HG02840 (cell line): ENCODE measurements around the gene KSR2.
"Not testable (repeated sequence)": the region's sequence is repeated elsewhere in the genome, so short reads cannot be mapped to it uniquely, and the experiment has no call there.

Source experiments
- ATAC-seq: cut with Tn5 transposase; IDR thresholded peaks from one replicate; pipeline ENCODE4 v1.9.1; 2021; ENCODE audit warnings: mild to moderate bottlenecking, moderate library complexity, moderate number of reproducible peaks; ENCODE audit not compliant: unreplicated experiment, low FRiP score

The KSR2 gene

GRCh38 chr12:117860787-117861290 is 108.0 kb downstream of the KSR2 start:
- ATAC-seq: not testable (repeated sequence)

DNA sequence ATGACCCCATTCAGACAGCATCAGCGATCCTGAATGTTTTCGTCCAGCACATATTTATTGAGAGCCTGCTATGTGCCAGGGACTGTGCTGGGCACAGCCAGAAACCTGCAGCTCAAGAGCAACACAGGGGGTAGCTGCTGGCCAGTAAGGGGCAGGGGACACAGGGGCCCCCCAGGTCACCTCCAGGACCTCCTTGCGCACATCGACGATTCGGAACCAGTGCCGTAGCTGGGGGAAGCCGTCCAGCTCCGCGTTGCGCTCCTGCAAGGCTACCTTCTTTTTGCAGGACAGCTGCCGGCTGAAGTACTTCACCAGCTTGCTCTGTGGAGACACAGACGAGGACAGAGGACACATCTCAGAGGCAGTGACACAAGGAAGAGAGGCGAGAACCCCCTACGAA is 108.7 kb downstream of the KSR2 start:
- no peak for ATAC-seq

GRCh38 chr12:117857632-117858612 is 110.9 kb downstream of the KSR2 start:
- no peak for ATAC-seq

DNA sequence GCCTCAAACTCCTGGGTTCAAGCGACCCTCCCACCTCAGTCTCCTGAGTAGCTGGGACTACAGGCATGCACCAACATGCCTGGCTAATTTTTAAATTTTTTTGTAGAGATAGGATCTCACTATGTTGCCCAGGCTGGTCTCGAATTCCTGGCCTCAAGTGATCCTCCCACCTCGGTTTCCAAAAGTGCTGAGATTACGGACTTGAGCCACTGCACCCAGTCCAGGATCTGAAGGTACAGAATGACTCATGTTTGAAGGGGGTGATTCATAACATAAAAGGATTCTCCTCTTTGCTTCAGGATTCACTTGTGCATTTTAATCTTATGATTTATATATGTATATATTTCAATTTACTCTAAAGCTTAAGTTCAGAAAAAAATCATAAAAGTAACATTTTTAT is 111.7 kb downstream of the KSR2 start:
- not testable (repeated sequence) for ATAC-seq

DNA sequence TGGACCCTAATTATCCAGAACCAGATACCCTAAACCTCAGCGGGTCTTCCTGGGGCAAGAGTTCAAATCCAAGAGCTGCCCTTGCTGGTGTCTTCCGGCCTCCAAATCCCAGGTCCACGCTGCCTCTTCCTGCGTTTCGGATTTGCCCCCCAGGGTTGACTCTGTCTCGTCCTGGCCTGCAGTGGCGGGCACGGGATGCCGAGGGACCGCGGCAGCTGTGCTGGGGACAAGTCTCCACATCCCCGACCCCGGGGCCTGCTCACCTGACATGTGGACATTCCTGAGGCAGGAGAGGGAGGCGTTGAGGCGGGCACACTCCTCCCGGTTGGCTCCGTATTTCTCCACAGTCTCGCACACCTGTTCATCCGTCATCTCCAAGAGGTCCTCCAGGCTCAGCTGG is 113.6 kb downstream of the KSR2 start:
- no peak for ATAC-seq

DNA sequence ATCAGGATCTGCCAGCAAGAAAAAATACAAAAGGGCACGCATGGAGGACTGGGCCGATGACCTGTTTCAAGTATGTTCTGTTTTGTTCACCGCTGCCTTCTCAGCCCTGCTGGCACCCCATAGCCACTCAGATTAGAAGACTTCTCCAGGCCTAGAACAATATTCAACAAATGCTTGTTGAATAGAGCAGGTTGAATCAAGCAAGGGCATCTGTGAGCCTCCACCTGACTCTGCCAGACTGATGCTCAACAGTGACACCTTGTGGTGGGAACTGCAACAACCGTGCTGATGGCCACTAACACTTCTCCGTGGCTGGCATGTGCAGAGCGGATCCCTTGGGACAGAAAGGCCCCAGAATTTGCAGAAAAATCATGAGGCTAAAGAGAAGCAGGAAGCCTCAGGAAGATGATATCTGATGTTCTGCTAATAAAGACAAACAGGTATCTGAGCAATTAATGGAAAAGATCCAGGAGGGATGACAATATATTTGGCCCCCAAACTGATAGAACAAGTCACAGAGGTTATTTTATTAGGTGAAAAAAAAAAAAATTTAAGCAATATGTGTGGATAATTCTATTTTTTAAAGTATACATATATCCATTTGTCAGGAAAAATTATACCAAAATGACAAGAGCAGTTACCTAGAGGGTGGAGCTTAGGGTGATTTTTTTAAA is 114.3 kb downstream of the KSR2 start:
- ATAC-seq: no peak

- ATAC-seq: no peak
Observed at GRCh38 chr12:117853600-117853999, 115.2 kb downstream of the KSR2 start.

DNA sequence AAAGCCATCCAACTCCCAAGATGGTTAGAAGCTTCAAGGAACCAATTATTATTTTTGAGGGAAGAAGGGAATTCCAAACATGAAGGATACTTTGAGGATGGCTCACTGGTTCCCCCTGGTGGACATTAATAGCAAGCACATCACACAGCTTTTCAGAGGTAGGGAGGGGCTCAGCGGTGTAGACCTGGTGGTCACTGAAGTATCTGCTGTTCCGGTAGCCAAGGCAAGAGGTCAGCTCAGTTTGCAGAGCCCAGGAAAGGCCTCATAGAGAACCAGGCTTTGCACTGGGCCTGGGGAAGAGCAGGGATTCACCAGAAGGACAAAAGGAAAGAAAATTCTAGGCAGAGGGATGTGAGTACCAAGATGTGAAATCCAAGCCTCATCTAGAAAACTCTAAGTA is 118.7 kb downstream of the KSR2 start:
- ATAC-seq: no peak

GRCh38 chr12:117847371-117847770 is 121.4 kb downstream of the KSR2 start:
- ATAC-seq: no peak

DNA sequence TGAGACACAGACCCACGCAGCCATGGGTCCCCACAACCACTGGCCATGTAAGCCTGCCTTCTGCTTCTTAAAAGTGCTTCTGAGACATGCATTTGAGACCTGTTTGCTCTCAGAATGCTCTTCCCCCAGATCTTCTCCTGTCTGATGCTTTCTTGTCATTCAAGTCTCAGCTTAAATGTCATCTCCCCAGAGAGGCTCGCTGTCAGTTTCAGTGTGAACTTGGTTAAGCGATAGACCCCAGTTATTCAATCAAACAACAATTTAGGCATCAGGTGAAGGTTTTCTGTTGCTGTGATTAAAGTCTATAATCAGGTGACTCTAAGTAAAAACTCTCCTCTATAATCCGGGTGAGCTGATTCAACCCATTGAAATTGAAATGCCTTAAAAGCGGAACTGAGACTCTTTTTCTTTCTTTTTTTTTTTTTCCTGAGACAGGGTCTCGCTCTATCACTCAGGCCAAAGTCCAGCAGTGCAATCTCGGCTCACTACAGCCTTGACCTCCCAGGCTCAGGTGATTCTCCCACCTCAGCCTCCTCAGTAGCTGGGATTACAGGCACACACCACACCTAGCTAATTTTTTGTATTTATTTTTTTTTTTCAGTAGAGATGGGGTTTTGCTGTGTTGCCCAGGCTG is 123.4 kb downstream of the KSR2 start:
- no peak for ATAC-seq

DNA sequence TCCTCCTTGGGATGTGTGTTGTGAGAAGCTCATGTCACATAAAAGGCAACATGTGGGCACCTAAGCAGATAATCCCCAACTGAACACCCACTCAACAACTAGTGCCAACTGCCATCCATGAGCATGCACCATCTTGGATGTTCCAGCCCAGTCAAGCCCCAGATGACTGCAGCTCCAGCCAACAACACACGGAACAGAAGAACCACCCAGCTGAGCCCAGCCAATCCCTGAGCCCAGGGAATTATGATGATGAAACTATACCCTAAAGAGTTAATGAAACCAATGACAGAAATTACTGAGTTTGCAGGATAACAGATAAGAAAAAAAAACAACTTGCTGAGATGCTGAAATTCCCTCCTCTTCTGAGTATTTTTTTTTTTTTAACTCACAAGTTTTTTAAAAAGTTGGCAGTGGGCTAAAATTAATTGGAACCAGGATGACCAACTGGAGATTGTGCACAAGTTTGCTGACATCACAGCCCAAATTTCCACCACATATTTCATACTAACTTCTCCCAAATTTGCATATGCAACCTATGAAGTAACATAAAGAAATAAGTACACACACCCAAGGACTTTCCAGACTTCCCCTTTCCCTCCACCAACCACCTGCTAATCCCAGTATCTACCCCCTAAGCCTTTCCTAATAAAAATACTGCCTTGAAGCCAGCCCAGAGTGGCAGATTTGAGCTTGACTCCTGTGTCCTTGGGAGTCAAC is 124.5 kb downstream of the KSR2 start:
- no peak for ATAC-seq

DNA sequence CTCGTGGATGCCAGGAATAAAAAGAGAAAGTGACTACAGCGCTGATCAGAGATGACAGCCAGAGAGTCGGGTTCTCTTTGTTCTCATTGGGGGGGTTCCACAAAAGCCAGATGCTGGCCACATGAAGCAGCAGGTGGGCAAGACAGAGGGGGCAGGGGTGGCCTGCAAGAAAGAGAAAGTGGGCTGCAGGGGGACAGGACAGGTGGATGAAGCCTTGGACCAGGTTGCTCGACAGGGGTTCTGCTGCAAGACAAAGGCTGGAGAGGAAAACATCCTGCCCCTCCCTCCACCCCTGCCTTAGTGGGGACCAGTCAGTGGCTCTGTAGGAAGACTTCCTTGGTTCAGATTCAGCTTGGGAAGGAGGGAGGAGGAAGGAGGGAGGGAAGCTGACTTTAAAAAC is 126.2 kb downstream of the KSR2 start:
- ATAC-seq: no peak

DNA sequence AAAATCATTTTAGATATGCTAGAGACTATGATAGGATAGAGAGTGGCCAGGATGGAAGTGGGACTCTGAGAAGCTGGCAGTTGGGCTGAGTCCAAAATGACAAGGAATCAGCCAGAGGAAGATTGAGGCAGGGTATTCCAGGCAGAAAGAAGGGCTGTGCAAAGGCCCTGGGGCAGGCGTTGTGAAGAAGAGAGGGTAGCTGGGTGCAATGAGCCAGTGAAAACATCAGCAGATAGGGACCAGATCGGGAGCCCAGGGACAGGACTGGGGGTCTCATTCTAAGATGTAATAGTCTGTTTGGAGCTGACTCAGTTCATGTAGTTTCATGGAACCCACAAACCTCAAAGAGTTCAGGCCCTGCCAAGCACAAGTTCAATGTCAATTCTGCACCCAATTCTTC is 126.6 kb downstream of the KSR2 start:
- ATAC-seq: no peak

DNA sequence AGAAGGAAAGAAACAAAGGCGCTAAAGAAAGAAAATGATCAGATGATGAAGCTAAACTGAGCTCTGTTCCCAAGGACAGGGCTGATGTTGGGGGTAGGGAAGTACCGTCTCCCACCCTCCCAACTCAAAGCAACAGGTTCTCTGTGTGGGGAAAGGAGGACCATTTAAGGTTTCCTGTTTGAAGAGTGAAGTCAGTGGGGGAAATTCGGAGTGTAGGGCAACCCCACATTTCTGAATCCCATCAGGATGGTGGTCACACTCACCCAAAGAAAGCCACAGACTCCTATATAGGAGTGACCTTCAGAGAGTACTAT is 131.1 kb downstream of the KSR2 start:
- no peak for ATAC-seq

DNA sequence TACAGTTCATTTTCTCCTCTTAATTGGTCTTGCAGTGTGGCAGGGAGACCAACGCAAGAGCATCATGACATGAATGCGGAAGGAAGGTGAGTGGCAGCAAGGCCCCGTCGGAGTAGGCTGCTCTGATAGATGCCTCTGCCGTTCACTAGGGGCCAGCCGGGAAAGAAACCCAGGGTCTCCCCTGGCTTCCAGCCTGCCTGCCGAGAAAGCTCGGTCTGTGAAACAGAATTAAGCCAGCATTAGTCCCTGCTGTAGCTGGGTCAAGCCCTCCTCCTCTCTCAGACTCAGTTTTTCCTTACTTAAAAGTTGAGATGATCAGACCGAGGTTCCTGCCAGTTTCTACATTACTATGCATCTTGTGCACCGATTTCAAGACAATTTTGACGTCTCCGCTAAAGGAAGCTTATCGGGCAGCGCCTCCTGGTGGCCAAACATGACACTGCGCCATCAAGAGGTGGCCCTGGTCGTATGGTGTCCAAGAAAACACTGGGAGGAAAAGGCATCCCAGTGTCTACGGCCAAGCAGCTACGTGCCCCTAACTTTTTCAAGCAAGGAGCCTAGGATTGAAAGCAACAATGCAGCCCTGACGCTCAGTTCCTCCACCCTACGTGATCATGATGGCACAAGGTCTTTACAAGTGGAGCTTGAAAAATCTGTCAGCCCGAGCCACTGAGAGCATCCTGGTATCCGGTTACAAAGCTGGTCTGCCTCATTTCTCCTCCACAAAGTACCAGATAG is 131.6 kb downstream of the KSR2 start:
- no peak for ATAC-seq

DNA sequence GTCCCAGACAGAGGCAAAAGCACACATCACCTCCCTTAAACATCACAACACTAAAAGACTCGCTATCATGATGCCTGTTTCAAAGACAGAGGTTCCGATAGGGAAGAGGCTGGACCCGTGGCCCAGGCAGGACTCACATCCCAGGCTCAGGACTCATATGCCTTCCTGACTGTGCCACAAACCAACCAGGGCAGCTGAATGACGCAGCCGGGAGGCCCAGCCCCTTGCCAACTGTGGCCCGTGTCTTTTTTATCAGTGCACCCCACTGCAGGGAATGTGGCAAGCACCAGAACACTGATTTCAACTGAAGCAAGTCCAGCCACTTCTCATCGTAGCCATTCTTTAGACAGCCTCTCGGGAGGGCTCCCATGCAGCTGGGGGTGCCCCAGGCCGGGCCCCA is 132.3 kb downstream of the KSR2 start:
- no peak for ATAC-seq

DNA sequence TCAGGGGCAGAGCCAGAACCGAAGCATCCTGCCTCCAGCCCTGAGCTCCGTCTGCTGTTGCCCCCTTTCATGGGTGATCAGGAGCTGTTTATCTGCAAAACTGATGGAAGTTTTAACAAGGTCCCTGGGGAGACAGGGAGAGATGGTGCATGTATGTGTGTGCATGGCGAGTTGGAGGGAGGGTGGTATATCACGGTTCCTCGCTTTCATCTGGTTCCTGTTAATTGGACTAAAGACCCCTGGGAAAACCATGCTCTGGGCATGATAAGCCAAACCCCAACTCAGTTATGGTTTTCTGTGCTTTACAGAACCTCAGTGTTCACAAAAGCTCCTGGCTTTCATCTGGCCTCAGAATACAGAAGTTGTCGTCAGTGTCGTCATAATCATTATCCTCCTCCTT is 133.6 kb downstream of the KSR2 start:
- ATAC-seq: no peak

DNA sequence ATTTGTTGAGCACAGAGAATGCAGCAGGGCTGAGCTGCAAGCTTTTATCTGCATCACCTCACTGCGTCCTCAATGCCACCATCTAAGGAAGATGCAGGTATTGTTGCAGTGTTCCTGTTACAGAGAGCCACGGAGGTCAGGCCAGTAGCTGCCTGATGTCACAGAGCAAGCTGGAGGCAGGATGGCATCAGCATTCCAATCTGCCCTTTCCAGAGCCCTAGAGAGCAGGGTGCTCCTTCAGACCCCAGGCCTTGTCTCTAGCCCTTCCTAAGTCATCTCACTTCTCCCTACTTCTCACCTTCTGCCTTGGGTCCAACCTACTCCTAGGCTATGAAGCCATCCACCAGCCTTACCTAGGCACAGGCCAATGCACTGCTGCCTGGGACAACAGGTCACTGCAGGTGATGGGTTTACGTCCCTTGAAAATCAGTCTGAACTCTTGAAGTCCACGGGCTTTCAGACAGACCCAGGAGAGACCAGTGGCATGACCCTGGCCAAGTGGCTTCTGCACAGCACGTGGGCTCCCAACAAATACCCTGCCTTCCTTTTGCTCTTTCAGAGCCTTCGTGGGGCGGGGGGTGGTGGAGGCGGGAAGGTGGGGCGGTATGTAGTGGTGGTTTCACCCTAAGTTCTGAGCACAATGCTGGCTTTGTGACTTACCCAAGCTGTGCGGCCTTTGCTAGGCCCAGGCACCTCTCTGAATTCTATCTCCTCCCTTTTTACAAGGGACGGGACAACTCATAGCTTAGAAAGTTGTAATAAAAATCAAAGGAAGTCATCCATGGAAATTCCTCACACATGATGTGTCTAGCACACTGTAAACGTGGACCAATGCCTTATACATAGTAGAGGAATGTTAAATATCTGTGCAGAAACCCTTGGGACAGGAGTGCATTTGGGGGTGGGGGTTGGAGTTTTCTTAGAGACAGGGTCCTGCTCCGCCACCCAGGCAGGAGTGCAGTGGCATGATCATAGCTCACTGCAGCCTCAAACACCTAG is 136.0 kb downstream of the KSR2 start:
- no peak for ATAC-seq

DNA sequence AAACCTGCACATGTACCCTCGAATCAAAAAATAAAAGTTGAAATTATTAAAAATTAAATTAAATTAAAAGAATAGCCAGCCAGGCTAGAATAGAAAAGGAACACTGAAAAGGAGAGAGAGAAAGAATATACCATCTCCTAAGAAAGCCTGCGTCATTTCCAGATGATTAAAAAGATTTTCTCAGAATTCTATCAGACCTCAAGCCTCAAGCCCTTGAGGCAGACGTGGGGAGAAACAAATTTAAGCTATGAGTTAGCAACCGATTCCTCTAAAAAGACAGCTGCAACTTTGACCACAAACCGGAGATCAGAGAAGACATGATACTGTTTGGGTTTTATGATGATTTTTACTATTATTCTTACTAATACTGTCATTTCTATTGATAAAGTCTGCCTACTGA is 138.3 kb downstream of the KSR2 start:
- ATAC-seq: no peak
